PFSK-1 (cell line): ENCODE measurements around the gene TMEM169.

Source experiments
- FOXP2 ChIP-seq: optimal IDR thresholded peaks from 2 replicates; pipeline ENCODE3; 2011; ENCODE audit warnings: borderline replicate concordance, control low read depth, inconsistent platforms; ENCODE audit not compliant: insufficient read depth; ENCODE audit errors: extremely low read length, extremely low read depth
- POLR2AphosphoS5 ChIP-seq: IDR thresholded peaks from 2 replicates; pipeline ENCODE4 v1.6.1; 2012; ENCODE audit warnings: low read depth, mild to moderate bottlenecking, control low read depth, low read length, moderate library complexity
- TAF1 ChIP-seq: IDR thresholded peaks from 2 replicates; pipeline ENCODE4 v1.6.1; 2012; ENCODE audit warnings: low read length, control low read depth, borderline replicate concordance; ENCODE audit not compliant: insufficient read depth
- TF ChIP-seq, protein P1 (sequence below), 2 experiments: IDR thresholded peaks; 2 replicates each; pipeline versions ENCODE4 v1.6.1 to v1.8.0; 2011 to 2012; ENCODE audit warnings: low read depth in 2 of 2, low read length in 2 of 2, control low read depth in 1 of 2, inconsistent platforms in 1 of 2, mild to moderate bottlenecking in 1 of 2, moderate library complexity in 1 of 2; ENCODE audit not compliant: insufficient read depth in 1 of 2

DNA sequence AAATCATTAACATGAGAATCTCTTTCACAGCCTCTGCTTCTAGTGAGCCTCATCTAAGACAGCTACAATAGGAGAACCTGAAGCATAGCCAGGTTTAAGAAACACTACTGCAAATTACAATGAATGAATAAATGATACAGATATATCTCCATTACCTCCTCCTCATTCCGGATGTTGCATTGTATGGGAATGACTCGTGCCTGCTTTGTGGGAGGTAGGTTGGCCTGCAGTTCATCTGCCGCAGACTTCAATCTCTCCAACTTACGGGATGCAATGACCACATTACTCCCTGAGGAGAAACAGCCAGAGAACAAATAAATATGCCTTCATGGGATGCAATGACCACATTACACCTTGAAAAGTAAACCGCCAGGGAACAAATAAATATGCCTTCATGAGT is 15.5 kb upstream of the TMEM169 start:
- TF ChIP-seq, protein P1, sequence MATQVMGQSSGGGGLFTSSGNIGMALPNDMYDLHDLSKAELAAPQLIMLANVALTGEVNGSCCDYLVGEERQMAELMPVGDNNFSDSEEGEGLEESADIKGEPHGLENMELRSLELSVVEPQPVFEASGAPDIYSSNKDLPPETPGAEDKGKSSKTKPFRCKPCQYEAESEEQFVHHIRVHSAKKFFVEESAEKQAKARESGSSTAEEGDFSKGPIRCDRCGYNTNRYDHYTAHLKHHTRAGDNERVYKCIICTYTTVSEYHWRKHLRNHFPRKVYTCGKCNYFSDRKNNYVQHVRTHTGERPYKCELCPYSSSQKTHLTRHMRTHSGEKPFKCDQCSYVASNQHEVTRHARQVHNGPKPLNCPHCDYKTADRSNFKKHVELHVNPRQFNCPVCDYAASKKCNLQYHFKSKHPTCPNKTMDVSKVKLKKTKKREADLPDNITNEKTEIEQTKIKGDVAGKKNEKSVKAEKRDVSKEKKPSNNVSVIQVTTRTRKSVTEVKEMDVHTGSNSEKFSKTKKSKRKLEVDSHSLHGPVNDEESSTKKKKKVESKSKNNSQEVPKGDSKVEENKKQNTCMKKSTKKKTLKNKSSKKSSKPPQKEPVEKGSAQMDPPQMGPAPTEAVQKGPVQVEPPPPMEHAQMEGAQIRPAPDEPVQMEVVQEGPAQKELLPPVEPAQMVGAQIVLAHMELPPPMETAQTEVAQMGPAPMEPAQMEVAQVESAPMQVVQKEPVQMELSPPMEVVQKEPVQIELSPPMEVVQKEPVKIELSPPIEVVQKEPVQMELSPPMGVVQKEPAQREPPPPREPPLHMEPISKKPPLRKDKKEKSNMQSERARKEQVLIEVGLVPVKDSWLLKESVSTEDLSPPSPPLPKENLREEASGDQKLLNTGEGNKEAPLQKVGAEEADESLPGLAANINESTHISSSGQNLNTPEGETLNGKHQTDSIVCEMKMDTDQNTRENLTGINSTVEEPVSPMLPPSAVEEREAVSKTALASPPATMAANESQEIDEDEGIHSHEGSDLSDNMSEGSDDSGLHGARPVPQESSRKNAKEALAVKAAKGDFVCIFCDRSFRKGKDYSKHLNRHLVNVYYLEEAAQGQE (IDR thresholded peaks at IDR 0.05; ENCODE audit: insufficient read depth in 1 of 2, low read depth in 2 of 2, low read length in 2 of 2) = no peak
- no peak for TF ChIP-seq TAF1
- no peak for TF ChIP-seq POLR2AphosphoS5
- no peak for TF ChIP-seq FOXP2
